HG02981 (cell line): ENCODE measurements around the gene MICAL3.
"Not testable (repeated sequence)": the region's sequence is repeated elsewhere in the genome, so short reads cannot be mapped to it uniquely, and the experiment has no call there.

Source experiments
- ATAC-seq: cut with Tn5 transposase; IDR thresholded peaks from one replicate; pipeline ENCODE4 v1.9.1; 2021; ENCODE audit warnings: mild to moderate bottlenecking, moderate library complexity; ENCODE audit not compliant: unreplicated experiment

The MICAL3 gene, protein sequence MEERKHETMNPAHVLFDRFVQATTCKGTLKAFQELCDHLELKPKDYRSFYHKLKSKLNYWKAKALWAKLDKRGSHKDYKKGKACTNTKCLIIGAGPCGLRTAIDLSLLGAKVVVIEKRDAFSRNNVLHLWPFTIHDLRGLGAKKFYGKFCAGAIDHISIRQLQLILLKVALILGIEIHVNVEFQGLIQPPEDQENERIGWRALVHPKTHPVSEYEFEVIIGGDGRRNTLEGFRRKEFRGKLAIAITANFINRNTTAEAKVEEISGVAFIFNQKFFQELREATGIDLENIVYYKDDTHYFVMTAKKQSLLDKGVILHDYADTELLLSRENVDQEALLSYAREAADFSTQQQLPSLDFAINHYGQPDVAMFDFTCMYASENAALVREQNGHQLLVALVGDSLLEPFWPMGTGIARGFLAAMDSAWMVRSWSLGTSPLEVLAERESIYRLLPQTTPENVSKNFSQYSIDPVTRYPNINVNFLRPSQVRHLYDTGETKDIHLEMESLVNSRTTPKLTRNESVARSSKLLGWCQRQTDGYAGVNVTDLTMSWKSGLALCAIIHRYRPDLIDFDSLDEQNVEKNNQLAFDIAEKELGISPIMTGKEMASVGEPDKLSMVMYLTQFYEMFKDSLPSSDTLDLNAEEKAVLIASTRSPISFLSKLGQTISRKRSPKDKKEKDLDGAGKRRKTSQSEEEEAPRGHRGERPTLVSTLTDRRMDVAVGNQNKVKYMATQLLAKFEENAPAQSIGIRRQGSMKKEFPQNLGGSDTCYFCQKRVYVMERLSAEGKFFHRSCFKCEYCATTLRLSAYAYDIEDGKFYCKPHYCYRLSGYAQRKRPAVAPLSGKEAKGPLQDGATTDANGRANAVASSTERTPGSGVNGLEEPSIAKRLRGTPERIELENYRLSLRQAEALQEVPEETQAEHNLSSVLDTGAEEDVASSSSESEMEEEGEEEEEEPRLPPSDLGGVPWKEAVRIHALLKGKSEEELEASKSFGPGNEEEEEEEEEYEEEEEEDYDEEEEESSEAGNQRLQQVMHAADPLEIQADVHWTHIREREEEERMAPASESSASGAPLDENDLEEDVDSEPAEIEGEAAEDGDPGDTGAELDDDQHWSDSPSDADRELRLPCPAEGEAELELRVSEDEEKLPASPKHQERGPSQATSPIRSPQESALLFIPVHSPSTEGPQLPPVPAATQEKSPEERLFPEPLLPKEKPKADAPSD (N-terminal part only)

DNA sequence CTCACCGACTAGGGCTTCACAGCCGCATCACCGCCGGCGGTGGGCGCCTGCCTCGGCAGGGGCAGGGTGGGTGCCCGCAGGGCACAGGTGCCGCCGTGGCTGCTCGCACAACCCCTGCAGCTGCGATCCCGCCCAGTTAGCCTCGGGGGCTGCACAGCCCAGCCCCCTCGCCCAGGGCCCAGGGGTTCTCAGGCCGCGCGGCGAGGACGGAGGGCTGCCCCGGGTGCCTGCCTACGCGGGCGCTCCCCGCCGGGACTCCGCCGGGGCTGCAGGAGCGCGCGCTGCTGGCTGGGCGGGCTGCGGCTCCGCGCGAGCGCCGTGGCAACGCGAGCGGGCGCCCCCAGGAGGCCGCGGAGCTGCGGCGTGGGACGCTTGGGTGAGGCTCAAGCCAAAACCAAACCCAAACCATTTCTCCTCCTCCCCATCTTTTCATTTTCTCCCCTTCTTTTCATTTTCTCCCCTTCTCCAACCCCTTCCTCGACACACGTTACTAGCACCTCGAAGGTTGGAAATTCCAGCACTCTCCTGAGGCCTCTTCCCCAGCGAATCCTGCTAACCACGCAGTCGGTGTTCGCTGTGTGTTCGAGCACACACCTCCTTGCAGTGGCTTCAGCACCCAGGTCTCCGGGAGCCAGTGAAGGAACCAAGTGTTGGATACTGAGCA, at the start of gene MICAL3:
Gene MICAL3, minus strand, starts transcription at position 286 of the 664 bp plus-strand sequence. CDS start 117,749 bp downstream, outside the sequence.
- no peak for ATAC-seq

DNA sequence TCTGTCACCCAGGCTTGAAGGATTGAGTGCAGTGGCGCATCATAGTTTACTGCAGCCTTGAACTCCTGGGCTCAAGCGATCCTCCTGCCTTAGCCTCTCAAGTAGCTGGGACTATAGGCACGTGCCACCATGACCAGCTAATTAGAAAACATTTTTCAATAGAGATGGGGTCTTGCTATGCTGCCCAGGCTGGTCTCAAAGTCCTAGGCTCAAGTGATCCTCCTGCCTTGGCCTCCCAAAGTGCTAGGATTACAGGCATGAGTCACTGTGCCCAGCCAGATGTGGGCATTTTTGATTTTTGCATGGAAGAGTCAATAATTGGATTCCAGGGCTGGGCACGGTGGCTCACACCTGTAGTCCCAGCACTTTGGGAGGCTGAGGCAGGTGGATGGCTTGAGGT, 49.6 kb upstream of the MICAL3 start:
- ATAC-seq, result not testable (repeated sequence)

DNA sequence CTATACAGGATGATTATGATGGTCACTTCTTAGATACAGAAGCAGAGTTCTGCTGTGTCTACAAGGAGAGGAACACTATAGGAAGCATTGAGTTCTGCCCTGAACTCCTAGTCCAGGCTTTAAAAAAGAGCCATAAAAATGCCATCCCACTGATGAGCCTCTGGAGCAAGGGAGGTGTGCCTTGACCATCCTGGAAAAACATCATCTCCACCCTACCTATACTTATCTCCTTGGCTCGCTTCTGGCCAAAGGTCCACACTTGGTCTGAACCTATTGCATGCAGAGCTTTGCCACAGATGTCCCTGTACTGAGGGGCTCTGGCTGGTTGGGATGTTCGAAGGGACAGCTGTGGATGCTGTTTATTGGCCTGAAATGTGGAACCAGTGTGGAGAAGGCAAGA, 49.1 kb upstream of the MICAL3 start:
- ATAC-seq, result no peak

DNA sequence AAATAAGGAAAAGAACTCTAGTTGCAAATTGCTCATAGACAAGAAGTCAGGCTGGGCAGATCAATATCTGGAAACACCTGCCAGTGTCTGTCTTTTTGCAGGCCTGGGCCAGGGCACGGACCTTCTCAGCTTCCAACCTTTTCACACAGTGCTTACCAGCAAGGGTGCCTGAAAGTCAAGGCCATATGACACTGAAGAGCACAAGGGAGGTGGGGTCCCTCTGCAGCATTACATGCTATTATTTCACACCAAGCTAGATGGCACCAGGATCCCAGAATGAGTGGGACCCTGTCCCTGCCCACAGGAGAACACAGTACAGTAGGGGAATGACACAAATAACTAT, 47.6 kb upstream of the MICAL3 start:
- ATAC-seq, result no peak

DNA sequence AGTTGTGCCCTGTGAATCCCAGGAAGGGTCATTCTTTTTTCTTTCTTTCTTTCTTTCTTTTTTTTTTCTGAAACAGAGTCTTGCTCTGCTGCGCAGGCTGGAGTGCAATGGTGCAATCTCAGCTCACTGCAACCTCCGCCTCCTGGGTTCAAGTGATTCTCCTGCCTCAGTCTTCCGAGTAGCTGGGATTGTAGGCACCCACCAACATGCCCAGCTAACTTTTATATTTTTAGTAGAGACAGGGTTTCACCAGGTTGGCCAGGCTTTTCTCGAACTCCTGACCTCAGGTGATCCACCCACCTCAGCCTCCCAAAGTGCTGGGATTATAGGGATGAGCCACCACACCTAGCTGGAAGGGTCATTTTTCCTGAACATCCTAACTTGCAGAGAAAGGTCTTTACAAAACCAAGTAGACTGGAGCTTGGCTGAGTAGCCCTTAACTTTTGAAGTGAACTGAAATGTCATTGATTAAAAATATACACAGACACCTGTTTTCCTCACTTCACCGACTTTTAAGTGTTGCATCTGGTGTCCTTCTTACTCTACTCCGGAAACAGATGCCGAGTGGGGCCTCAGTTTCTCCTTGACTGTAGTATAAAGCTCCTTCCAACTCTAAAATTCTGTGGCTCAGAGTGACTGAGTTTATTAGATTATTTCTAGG, 47.1 kb upstream of the MICAL3 start:
- not testable (repeated sequence) for ATAC-seq

DNA sequence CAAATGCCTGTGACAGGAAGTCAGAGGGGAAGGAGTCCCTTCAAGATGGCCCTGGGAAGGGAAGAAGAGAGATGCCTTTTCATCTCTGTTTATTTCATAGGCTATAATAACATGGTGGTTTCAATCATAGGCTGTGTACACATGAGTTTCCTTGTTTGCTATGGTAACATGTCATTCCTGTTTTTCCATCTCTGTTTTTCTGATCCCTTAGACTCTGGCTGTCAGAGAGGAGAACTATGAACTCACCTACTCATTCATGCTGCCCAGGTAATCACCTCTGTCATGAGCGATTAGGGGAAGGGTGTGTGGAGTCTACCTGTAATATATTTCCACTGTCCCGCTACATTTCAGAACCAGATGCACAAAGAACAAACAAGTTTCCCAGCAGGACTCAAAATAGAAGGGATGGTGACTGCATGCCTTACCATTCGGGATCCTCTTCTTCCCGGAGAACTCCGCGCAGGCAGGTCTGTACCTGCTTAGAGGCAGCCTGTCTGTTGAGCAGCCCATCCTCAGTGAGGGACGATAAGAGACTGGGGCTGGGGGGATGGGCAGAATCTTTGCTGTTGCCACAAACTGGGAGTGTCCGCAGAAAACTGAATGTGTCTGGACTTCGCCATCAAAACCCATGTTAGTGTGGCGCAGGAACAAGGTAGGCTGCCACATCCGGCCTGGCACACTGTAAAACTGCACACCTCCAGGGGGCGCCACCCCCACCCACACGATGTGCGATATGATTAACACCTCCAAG, 46.4 kb upstream of the MICAL3 start:
- ATAC-seq, result no peak

DNA sequence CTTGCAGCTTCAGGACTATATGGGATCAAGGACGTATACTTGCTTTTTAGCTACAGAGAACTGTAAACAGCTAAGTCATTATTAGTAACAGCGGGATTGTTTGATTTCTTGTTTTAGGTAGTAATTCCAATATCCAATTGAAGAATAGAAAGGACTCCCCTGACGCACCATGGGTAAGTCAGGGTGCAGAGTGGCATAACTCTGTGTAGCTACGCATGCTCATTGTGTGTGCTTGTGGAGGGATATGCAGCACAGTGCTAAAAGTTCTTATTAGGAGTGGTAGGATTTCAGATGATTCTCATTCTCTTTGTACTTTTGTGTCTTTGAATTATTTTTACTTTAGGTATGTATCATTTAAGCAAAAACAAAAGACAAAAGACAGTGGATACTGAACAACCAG, 45.7 kb upstream of the MICAL3 start:
- ATAC-seq, result no peak

DNA sequence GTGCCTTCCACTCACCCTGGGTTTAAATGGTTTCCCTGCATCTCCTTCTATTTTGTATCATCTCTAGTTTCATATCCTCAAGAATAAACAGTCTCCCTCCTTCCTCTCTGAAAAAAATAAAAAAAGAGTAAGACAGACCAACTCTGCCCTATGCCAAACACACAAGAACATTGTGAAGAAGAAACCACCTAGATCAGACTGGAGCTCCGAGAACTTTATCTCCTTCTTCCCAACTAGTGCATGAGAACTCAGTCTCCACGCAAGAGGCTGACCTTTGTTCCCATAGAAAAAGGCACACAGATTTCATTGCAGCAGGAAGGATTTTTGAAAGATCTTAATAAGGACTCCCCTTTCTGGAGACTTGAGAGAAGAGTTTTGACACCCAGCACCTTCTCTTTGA, 44.7 kb upstream of the MICAL3 start:
- no peak for ATAC-seq

DNA sequence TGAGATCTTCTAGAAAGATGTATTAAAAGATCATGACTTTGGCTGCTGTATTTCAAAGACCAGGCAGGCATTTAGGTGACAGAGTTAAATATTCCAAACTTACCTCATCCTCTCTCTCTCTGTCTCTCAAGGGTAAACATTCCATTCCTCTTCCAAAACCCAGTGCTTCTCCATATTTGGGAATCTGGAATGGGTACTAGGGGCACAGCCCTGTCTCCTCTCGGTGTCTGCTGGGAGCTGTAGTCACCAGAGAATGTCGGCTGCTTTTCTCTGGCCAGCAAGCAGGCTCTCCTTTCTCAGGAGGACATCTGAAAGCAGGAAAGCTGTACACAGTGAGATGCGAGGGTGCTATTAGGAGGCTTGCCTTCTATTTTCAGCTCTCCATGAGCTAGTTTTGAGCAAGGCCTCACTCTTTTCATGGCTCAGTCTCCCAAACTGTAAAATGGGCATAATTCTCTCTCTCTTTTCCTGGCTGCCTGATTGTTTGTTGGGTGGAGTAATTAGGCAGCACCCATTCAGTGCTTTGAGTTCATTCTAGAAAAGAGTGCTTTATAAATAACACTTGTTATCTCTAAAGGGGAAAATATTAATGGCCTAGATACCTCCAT, 44.1 kb upstream of the MICAL3 start:
- ATAC-seq, result no peak

DNA sequence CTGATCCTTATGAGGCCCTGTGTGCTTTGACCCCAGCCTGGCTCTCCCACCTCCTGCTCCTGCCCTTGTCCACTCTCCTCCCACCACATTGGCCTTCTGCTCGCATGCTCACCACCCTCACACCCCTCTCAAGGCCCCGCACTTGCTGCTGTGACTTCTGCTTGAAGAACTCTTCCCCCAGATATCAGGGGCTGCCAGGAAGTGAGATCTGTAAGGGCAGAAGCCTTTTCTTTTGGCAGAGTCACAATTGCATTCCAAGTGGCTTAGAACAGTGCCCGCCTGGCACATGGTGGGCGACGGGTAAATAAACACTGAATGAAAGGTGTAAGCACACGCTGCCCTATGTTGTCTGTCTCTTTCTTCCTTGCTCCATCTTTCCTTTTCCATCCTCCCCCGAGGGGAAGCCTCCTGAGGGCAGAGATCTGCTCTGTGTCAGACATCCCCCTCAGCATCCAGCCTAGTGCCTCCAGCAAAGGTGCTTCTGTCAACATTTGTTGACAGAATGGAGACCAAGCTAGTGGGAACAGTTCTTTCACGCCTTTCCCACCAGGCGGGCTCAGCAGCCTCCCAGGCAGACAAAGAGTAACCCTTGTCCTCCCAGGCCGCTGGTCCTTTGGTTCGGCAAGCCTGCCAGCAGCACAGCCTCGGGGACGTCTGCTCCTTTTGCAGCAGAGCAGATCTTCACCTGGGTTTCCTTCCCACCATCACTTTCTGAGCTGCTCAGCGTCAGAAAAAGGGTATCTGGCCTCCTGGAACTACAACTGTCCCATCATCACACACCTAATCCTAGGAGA, 43.4 kb upstream of the MICAL3 start:
- ATAC-seq, result no peak

DNA sequence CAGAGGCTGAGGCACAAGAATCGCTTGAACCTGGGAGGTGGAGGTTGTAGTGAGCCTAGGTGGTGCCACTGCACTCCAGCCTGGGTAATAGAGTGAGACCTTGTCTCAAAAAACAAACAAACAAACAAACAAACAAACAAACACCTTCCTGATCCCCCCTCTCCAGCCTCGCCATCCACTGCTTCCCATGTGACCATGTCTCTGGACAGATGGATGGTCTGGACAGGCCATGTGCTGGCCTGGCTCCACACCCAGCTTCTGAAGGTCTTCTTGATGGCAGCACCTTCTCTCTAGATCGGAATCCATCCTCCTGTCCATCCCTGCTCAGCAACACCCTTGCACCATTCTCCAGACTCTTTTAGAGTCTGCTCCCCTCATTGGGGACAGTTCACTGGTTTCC, 42.8 kb upstream of the MICAL3 start:
- no peak for ATAC-seq

DNA sequence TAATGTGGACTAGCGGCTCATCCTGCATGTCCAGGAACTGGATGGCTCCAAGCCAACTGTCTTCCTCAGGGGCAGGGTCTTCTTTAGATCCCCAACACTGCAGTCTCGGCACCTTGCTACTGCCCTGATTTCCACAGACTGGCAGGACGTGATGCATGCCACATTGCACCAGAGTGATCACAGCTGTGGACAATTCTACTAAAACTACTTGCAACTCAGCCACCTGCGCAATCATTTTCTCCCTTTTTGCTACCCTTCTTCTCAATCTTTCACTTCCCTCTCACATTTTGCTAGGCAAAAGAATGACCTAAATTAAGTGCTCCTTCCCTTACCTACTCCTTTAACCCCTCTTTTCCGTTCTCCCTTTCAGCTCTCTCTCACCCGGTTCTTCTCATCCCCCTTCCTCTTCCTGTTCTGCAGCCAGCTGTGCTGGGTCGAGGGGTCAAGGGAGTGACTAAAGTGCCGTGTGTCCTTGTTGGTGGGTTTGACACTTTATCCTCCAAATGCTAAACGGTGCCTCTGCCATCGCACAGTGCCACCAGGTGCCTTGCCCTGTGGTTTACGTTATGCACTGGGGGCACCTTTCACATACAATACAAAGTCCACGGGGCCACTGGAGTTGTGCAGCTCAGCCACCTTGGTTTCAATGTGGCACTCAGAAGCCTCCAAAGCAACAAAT, 42.0 kb upstream of the MICAL3 start:
- ATAC-seq, result no peak

DNA sequence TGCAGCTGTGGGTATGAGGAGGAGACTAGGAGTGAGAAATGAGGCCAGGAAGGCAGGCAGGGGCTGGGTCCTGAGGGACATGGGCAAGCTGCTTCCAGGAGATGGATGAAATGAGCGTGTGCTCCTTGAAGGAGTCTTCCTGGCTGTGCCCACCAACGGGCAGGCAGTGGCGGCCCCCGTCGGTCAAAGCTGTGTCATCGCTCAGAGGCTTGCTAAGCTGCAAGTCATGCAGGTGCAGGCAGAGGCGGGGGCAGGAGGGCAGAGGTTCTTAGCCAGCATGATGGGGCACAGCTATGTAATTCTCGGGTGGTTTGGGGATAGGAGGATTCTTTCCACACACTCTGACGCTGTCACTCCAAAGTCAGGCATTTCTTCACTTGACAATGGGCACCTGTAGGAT, 40.9 kb upstream of the MICAL3 start:
- ATAC-seq, result no peak

DNA sequence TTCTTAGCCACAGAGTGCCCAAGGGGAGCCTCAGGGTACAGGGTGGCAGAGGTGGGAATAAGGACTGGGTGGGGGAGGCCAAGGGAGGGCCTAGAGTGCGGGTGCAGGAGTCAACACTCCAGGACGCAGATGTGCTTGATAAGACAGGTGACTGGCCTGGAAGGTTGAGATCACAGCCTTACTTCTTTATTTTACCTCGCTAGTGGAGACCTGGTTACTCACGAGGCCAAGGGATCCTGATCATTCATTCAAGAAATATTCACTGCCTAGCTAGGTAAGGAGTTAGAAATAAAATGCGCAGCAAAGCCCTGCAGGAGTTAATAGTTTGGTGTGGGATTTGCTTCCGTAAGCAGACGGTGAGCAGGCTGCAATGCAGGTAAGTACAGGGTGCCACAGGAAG, 40.3 kb upstream of the MICAL3 start:
- ATAC-seq, result no peak

DNA sequence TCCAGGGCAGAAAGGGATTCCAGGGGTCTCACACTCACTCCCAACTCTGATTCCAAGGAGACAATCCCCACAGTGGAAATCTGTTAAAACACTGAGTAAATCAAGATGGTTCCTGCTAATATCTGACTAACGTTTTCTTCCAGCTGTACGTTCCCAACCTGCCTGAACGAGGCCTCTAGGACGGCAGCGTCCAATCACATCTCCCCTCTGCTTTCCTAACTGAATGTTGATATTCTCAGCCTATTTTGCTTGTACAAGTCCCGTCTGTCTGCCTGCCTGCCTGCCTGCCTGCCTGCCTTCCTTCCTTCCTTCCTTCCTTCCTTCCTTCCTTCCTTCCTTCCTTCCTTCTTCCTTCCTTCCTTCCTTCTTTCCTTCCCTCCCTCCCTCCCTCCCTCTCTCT, 39.4 kb upstream of the MICAL3 start:
- not testable (repeated sequence) for ATAC-seq

DNA sequence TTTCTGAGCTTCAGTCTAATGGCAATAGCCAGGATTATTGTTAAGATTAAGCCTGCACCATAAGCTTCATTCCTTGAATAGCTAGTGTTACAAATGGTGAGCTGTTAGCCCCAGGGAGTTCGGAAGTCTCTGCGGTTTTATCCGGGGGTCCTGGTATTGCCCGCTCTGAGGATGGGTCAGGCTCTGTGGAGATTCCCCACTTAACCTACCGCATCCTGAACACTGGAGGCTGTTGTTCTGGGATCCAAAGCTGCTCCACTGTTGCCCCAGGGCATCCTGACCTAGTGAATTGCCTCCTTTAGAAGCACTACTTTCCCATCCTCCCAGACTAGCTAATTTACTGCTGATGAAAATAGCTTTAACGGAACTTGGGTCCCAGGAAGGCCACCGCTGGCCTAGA, 38.9 kb upstream of the MICAL3 start:
- ATAC-seq, result no peak

DNA sequence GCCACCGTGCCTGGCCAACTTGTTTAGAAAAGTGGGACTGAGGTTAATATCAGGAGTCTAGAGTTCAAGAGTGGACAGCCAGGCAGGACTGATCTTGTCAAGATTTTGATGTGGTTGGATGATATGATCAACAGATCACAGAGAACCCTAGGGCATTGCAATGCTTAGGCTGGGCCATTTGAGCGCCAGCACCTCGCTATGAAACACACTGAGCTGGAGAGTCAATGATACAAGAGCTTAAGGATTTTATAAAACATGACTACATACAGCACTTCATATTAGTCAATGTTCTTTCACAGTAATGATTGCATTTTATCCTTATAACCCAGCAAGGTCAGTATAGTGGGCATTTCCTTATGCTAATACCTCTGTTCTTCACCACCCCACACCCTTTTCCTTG, 38.1 kb upstream of the MICAL3 start:
- ATAC-seq, result no peak
